NCI-H2029 treated with DMSO at 0.1 percent for 48 hours (cell line): Measurements from ENCODE around the gene ATP6V0E2.
A peak's percentile ranks its signal among the peaks of the same experiment; 100 is the strongest.
"Not testable (repeated sequence)": the region's sequence is repeated elsewhere in the genome, so short reads cannot be mapped to it uniquely, and the experiment has no call there.

Source experiments
- DNase-seq: peaks from one replicate; lab custom pipeline; 2025; lab: John Stamatoyannopoulos, UW

The ATP6V0E2 gene

DNA sequence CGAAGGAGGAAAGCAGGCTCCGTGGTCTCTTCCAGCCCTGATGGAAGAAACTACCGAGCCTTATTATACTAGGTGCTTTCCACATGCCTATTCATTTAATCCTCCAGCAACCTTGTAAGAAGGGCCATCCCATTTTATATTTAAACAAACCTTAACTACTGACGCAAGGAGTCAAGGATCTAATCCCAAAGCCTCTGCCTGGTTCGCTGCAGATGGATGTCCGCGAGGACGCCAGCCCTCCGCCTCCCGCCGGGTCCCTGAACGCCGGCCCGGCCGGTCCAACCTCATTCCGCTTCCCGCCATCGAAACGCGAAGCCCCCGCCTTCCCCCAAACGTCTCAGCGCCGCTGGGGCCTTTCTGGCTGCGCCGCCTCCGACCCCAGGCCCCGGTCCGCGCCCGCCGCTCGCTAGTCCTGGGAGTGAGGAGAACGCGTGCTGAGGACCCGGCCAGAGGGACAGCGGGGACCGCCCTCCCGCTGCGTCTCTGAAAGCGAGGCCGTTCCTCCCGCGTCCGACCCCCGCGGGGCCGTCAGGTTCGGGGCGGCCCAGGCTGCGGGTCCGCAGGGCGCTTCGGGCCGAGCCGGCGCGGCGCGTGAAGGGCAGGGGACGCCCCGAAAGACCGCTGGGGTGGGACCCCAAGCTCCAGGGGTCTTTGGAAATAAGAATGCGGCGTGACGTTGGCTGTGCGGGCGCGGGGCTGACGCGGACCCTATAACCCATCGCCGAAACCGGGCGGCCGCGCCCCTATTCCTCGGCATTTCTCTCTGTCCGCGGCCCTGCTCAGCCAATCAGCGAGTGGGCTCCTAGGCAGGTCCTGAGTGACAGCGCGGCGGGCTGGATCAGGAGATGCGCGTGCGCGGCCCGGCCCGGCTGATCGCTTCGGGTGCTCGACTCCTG lies at the start of gene ATP6V0E2:
TSS of gene ATP6V0E2 (plus strand) at position 896 of the 896 bp plus-strand sequence. CDS start 97 bp downstream, outside the sequence.
- DNase-seq: peak; percentile 54

GRCh38 chr7:149824301-149824741 lies 49.4 kb upstream of the ATP6V0E2 start:
- DNase-seq: no peak

DNA sequence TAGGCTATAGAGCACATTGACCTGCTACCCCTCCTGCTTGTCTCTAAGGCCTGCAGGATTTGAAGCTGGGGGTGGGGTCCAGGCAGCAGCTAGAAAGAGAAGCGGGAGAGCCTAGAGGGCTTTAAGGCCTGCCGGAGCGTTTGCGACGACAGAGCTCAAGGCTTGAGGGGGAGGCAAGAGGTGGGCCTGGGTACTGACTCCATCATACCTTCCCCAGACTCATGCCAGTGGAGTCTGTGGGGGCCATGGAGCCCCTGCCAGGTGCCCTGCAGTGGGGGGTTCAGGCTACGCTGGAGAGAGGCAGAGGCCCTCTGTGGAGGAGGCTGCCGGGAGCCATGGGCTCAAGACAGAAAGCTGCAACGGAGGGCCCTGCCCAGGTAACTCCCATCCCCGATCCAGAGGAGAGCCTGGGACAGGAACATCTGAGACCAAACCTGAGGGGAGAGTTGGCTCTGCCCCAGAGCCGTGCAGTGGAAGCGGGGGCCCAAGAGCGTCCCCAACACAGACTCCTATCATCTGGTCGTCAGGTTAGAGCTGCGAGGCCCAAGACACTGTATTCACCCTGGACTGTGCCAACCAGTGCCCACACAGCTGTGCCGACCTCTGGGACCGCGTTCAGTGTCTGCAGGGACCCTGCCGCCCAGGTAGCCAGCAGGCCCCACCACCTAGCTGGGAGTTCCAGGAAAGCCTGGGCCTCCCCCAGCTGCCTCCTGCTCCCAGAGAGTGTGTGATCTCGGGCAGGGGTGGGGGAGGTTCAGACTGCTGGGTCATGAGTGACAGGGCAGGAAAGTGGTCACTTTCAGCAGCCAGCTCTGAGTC lies 48.8 kb upstream of the ATP6V0E2 start:
- DNase-seq: no peak

DNA sequence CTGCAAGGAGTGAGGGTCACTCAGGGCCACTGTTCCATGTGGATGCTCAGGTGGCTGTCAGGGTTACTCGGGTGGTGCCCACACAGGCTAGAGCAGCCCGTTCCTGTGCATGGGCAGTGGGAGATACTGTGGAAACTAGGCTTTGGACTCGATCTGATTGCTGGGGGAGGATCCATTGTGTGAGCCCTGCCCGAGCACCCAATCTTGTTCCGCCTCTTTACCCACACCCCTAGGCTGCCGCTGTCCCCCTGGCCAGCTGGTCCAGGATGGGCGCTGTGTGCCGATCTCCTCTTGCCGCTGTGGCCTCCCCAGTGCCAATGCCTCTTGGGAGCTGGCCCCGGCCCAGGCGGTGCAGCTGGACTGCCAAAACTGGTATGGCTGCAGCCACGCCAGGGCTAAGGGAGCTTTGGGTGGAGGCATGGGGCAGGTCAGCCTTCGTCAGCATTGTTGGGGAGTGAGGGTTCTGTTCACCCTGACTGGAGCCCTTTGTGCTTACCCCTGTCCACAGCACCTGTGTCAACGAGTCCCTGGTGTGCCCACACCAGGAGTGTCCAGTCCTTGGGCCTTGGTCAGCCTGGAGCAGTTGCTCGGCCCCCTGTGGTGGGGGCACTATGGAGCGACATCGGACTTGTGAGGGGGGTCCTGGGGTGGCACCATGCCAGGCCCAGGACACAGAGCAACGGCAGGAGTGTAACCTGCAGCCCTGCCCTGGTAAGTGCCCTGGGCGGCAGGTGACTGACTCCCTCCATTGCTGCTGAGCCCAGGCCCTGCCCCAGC lies 48.0 kb upstream of the ATP6V0E2 start:
- DNase-seq: no peak

- no peak for DNase-seq
Measured at GRCh38 chr7:149826344-149827088, 47.3 kb upstream of the ATP6V0E2 start.

- DNase-seq: no peak
Measured at GRCh38 chr7:149827089-149827981, 46.4 kb upstream of the ATP6V0E2 start.

DNA sequence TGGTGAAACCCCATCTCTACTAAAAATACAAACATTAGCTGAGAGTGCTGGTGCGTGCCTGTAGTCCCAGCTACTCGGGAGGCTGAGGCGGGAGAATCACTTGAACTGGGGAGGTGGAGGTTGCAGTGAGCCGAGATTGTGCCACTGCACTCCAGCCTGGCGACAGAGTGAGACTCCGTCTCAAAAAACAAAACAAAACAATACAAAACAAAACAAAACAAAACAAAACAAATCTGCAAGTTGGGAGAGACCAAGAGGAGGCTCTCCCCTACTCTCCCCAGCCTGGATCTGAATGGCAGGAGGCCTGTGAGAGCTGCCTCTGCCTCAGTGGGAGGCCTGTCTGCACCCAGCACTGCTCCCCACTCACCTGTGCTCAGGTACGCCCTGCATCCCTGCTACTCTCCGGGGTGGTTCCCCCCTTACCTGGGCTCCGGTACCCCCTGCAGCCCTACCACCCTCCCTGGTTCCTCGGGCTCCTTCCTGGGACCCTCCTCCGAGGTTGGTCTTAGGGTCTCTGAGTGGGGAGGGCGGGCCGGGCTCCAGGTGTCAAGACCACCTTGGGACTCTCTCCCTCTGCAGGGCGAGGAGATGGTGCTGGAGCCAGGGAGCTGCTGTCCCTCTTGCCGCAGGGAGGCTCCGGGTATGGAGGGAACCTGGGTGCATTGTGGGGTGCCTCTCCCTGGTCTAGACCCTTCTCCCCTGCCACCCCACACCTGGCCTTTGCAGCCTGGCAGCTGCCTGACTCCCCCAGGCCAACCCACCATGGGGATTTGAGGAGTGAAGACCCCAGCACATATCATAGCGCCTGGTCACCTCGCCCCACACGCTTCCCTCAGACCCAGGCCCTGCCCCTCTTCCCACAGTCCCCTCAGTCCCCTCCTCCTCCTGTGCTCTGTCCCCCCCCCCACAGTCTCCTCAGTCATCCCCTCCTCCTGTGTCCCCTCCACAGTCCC lies 45.1 kb upstream of the ATP6V0E2 start:
- no peak for DNase-seq

- not testable (repeated sequence) for DNase-seq
Measured at GRCh38 chr7:149830527-149830926, 43.2 kb upstream of the ATP6V0E2 start.

DNA sequence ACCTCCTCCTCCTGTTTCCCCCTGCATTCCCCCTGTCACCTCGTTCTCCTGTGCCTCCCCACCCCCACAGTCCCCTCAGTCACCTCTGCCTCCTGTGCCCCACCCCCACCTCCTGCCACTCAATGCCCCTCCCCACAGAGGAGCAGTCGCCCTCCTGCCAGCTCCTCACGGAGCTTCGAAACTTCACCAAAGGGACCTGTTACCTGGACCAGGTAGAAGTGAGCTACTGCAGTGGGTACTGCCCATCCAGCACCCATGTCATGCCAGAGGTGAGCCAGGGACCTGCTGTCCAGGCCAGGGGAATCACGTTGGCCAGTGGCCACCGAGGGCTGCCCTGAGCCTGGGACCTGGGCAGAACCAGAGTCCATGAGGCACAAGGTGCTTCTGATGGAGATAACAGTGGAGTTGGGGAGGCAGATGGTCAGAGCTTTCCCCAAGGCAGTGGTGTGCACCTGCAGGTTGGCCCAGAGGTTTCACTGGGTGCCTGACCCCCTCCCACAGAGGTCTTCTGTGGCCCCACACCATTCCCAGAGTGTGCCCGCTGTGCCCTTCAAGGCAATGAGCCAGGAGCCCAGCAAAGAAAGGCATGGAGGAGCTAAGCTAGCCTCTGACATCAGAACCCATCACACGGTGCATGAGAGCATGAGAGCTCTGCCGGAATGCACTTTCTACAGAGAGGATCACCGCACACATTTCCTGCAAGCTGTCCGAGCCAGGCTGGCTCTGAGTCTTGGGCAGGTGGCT lies 42.6 kb upstream of the ATP6V0E2 start:
- DNase-seq: no peak

DNA sequence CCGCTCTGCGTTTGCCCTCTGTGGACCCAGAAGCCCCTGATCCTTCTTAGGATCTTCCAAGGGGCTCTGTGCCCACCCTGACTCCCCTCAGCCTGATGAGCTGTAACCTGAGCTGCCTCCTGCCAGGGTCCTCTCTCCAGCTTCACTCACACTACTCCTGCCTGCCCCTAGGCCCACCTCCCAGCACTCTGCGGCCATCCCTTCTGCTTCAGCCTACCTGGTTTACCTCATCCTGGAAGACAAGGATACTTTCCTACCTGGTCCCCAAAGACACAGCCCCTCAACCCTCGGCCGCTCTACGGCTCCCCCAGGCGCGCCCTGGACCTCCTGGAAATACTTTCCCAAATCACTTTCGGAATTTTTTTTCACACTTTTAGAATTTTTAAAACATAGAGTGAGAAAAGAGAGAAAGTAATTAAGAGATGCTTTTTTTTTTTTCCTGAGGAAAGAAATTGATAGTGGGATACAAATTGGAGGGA lies 42.0 kb upstream of the ATP6V0E2 start:
- no peak for DNase-seq

DNA sequence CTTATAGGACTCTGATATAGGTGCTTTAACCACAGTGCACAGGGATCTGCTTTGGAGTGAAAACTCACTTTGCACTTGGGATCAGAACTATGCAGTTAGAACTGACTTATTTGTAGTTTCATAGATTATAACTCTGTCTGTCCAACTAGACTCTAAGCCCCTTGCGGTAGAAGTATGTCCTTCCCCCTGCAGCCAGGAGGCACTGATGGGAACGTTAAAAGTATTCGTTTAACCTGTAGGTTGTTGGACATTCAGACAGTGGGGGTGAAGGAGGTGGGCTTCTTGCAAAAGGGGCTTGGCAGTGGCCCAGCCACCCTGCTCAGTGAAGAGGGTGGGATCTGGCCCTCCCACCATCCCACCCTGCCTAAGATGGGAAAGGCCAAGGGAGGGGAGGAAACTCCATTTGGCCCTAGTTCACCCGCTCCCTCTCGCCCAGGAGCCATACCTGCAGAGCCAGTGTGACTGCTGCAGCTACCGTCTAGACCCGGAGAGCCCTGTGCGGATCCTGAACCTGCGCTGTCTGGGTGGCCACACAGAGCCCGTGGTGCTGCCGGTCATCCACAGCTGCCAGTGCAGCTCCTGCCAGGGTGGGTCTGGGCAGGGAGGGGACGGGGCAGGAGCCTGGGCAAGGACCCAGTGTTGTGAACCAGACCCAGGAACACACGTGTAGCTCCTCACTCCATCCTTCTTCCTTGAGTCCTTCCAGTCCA lies 41.3 kb upstream of the ATP6V0E2 start:
- DNase-seq: no peak

GRCh38 chr7:149833495-149834130 lies 40.2 kb upstream of the ATP6V0E2 start:
- no peak for DNase-seq

GRCh38 chr7:149834601-149835000 lies 39.2 kb upstream of the ATP6V0E2 start:
- DNase-seq: no peak

DNA sequence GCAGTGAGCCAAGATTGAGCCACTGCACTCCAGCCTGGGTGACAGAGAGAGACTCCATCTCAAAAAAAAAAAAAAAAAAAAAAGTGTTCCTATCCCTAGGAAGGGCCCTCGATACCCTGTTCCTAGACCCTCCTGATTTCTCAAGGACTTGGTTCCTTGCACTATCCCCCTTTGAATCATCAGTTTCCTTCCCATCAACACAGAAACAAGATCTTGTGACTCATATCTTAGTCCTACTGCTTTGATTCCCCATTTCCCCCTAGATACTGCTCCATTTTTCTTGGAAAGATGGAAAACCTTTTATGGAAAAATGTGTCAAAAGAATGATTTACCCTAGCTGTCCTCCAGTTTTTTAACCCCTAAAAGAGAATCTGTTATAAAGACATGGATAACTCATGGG lies 37.3 kb upstream of the ATP6V0E2 start:
- DNase-seq: no peak

- no peak for DNase-seq
Measured at GRCh38 chr7:149837564-149838223, 36.1 kb upstream of the ATP6V0E2 start.

DNA sequence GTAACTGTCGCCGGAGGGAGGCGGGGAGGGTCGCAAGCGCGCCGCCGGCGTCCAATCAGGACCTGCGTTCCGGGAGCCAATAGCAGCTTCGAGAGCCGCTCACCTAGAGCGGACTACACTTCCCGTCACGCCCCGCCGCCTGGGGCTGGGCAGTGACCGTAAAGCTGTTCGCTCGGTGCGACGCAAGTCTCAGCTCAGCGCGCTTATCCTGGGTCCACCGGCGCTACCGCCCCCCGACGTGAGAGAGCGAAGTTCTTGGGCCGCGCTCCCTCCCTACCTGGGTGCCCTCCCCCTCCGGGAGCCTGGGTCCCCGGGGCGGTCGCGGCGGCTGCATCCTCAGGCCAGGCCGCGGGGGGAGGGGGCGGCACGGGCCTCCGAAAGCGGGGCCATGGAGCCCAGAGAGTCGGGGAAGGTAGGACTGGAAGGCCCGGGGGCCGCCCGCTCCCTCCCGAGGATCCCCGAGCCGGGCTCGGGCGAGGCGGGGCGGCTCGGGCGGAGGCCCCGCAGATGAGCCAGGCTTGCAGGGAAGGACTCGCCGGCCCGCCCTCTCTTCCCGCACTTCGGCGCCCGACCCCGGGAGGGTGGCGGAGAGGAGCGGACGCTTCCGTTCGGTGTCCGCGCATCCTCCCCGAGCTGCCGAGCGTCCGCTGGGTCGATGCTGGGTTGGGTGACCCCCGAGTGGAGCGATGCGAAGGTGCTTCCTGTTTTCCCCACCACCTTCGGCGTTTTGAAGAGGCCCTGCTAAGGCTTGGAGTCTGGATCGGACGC lies 35.4 kb upstream of the ATP6V0E2 start, which contains the start of gene ZNF862:
TSS of gene ZNF862 (plus strand) at position 152 of the 768 bp plus-strand sequence. CDS start at position 389, 237 bp downstream.
- DNase-seq: peak; percentile 88
